Esophagus muscularis mucosa (tissue), 4 donors: ENCODE data around the gene ADAMTS7. TPM values are rescaled to one million over a fixed set of nuclear protein-coding genes. Genes with fewer than 3 reads are reported as not detected.
"Not testable (repeated sequence)": the region's sequence is repeated elsewhere in the genome, so short reads cannot be mapped to it uniquely, and the experiment has no call there.

Source experiments
- DNase-seq: peaks from one replicate; pipeline ENCODE4 v3.0.0-alpha.2; 2017; ENCODE audit errors: extremely low spot score
- H3K27ac ChIP-seq, 4 donors: fragments of 200-600 bp; sonication (generic); replicated peaks in 1 of 4; 1 replicate in 3 of 4; 2 replicates in 1 of 4; pipeline ENCODE4 v1.5.1; 2016 to 2019; ENCODE audit warnings: mild to moderate bottlenecking in 1 of 4
- H3K27me3 ChIP-seq, 4 donors: fragments of 200-600 bp; sonication (generic); one replicate each; pipeline versions ENCODE4 v1.5.1 to v1.6.0; 2016 to 2019
- H3K36me3 ChIP-seq, 4 donors: fragments of 200-600 bp; sonication (generic); one replicate each; pipeline ENCODE4 v1.5.1; 2016 to 2019
- H3K4me1 ChIP-seq, 4 donors: fragments of 200-600 bp; sonication (generic); one replicate each; pipeline ENCODE4 v1.5.1; 2016 to 2019
- H3K4me3 ChIP-seq, 4 donors: fragments of 200-600 bp; sonication (generic); 1 replicate in 2 of 4; 2 replicates in 2 of 4; pipeline ENCODE4 v1.5.1; 2016 to 2019; ENCODE audit warnings: mild to moderate bottlenecking in 4 of 4, moderate library complexity in 1 of 4
- H3K9me3 ChIP-seq, 4 donors: fragments of 200-600 bp; sonication (generic); 1 replicate in 3 of 4; 2 replicates in 1 of 4; pipeline ENCODE4 v1.5.1; 2016 to 2019
- EP300 ChIP-seq: sonication (generic); formaldehyde crosslinking; IDR thresholded peaks from one replicate; pipeline ENCODE4 v1.6.1; 2017; ENCODE audit warnings: antibody characterized with exemption
- POLR2A ChIP-seq: fragments of 450-650 bp; IDR thresholded peaks from one replicate; pipeline ENCODE4 v1.6.1; 2017; ENCODE audit warnings: antibody characterized with exemption, moderate library complexity, mild to moderate bottlenecking, low read depth
- POLR2AphosphoS5 ChIP-seq, 2 donors: sonication (generic); formaldehyde crosslinking; IDR thresholded peaks; one replicate each; pipeline ENCODE4 v1.6.1; 2017; ENCODE audit warnings: antibody characterized with exemption in 2 of 2
- WGBS: methylation state at CpG from one replicate; pipeline ENCODE4 v1.1.5; 2018; 5-methylcytosine and 5-hydroxymethylcytosine counted together
- intact Hi-C: fragments of 100-400 bp; cut with DNase I; formaldehyde crosslinking; loops from one replicate; pipeline ENCODE4 v1.15.1; 2023
- total RNA-seq, 4 donors: library from RNA; depleted of rRNA; stranded (reverse); fragments of >200 nt; gene quantifications; one replicate each; pipeline versions ENCODE4 v1.1.0 to v1.2.1, GENCODE V29; 2016
- TF ChIP-seq, protein P1 (sequence below), 3 experiments: fragments of 200-600 bp in 2 of 3; fragments of 450-650 bp in 1 of 3; sonication (generic) in 2 of 3; IDR thresholded peaks; one replicate each; pipeline ENCODE4 v1.5.1; 2017 to 2019; ENCODE audit warnings: antibody characterized with exemption in 3 of 3, mild to moderate bottlenecking in 2 of 3, moderate library complexity in 1 of 3

The ADAMTS7 gene
- total RNA-seq, 4 donors from 2014 or later, result 2.0 to 4.6 (median 2.3) TPM

DNA sequence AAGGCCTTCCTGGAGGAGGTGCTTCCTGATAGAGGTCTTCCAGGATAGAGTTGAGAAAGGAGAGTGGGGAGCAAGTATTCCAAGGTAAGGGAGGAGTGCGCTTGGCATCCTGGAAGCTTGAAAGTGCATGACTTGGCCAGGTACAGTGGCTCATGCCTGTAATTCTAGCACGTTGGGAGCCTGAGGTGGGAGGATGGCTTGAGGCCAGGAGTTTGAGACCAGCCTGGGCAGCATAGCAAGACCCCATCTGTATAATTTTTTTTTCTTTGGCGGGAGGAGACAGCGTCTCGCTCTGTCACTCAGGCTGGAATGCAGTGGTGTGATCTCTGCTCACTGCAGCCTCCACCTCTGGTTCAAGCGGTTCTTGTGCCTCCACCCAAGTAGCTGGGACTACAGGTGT lies 42.2 kb upstream of the ADAMTS7 start:
- H3K36me3 ChIP-seq, result no peaks in the 10 kb centered on the region
- no peak for TF ChIP-seq EP300
- TF ChIP-seq, protein P1, sequence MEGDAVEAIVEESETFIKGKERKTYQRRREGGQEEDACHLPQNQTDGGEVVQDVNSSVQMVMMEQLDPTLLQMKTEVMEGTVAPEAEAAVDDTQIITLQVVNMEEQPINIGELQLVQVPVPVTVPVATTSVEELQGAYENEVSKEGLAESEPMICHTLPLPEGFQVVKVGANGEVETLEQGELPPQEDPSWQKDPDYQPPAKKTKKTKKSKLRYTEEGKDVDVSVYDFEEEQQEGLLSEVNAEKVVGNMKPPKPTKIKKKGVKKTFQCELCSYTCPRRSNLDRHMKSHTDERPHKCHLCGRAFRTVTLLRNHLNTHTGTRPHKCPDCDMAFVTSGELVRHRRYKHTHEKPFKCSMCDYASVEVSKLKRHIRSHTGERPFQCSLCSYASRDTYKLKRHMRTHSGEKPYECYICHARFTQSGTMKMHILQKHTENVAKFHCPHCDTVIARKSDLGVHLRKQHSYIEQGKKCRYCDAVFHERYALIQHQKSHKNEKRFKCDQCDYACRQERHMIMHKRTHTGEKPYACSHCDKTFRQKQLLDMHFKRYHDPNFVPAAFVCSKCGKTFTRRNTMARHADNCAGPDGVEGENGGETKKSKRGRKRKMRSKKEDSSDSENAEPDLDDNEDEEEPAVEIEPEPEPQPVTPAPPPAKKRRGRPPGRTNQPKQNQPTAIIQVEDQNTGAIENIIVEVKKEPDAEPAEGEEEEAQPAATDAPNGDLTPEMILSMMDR (IDR thresholded peaks at IDR 0.05), result no peak
- TF ChIP-seq POLR2A, result no peak
- no peak for TF ChIP-seq POLR2AphosphoS5 (IDR thresholded peaks at IDR 0.05)
- H3K4me1 ChIP-seq, result no peaks in the 10 kb centered on the region
- H3K27me3 ChIP-seq, result no peaks in the 10 kb centered on the region
- no peak overlapping the region for H3K4me3 ChIP-seq
- 99% methylated on average over 6 of the region's 6 CpGs for WGBS
- H3K9me3 ChIP-seq, result no peaks in the 10 kb centered on the region
- DNase-seq, result no peak
- H3K27ac ChIP-seq, result no peak overlapping the region
- intact Hi-C loops, result no loop called here

DNA sequence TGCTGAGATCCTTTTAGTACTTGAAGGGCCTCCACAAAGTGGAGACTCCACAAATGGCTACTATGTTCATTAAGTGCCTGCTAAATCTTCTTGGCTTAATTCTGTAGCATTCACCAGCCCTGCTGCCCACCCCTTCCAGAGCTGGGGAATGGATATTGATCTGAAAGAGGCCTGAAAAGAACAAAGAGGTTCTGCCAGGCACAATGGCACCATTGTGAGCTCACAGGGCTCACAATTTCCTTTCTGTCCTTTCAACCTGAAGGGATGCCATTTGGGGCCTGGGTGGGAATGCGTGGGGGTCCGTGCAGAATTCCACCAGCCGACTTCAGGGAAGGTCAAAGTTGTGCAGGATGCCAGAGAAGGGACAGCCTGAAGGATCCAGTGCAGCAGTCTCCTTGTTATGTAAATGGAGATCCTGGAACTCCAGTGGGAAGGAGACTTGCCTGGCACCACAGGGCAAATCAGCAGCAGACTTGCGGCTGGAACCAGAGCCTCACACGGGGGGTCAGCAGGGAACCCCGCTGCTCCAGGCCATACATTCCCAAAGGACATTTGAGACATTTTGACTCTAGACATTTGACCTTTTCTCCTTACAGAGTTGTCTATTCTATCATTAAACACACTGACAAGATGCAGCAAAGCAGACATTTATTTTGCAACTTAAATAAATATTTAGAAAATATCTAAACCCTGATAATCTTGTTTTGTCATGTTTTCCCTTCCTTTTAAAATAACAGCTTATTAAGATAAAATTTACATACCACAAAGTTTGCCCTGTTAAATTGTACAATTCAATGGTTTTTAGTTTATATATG lies 39.9 kb upstream of the ADAMTS7 start:
- Histone ChIP-seq H3K36me3 (no peaks in the 10 kb centered on the region), H3K4me3 (no peak overlapping the region), H3K9me3 (no peaks in the 10 kb centered on the region), H3K4me1 (no peaks in the 10 kb centered on the region), H3K27me3 (no peaks in the 10 kb centered on the region), H3K27ac (no peak overlapping the region)
- 42% methylated on average over 6 of the region's 6 CpGs for WGBS
- intact Hi-C loops, result no loop called here
- no peak for TF ChIP-seq POLR2A
- TF ChIP-seq EP300, result no peak
- TF ChIP-seq, protein P1 (IDR thresholded peaks at IDR 0.05), result no peak
- no peak for TF ChIP-seq POLR2AphosphoS5 (IDR thresholded peaks at IDR 0.05)
- no peak for DNase-seq

DNA sequence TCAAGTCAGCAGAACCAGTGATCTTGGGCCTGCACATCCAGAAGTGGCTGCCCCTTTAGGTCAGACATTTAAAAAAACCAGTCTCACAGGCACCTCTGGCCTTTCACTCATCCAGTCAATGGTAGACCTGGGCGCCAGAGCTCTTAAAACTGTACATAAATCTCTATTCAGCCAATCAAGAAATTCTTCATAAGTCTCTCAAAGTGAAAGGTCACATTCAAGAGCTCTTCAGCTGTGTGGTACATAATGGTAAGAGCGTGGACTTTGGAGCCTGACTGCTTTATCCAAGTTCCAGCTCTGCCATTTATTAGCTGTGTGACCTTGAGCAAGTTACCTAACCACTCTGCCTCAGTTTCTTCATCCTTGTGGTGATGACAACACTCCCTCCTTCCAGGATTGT lies 39.1 kb upstream of the ADAMTS7 start:
- Histone ChIP-seq H3K36me3 (no peaks in the 10 kb centered on the region), H3K4me3 (no peak overlapping the region)
- 100% methylated on average over 1 of the region's 2 CpGs for WGBS

DNA sequence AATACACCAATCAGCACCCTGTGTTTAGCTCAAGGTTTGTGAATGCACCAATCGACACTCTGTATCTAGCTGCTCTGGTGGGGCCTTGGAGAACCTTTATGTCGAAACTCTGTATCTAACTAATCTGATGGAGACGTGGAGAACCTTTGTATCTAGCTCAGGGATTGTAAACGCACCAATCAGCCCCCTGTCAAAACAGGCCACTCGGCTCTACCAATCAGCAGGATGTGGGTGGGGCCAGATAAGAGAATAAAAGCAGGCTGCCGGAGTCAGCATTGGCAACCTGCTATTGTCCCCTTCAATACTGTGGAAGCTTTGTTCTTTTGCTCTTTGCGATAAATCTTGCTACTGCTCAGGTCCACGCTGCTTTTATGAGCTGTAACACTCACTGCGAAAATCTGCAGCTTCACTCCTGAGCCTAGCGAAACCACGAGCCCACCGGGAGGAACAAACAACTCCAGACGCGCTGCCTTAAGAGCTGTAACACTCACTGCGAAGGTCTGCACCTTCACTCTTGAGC lies 36.2 kb upstream of the ADAMTS7 start:
- H3K27me3 ChIP-seq, H3K4me3 ChIP-seq, H3K4me1 ChIP-seq, H3K36me3 ChIP-seq, DNase-seq, H3K9me3 ChIP-seq, intact Hi-C loops, H3K27ac ChIP-seq: not testable (repeated sequence)
- 94% methylated on average over 13 of the region's 15 CpGs for WGBS

More for the DNA sequence above, 39.1 kb upstream of the ADAMTS7 start:
- Histone ChIP-seq H3K4me1 (no peaks in the 10 kb centered on the region), H3K9me3 (no peaks in the 10 kb centered on the region), H3K27ac (no peak overlapping the region), H3K27me3 (no peaks in the 10 kb centered on the region)
- intact Hi-C loops, result no loop called here
- DNase-seq, result no peak
- no peak for TF ChIP-seq POLR2AphosphoS5 (IDR thresholded peaks at IDR 0.05)

DNA sequence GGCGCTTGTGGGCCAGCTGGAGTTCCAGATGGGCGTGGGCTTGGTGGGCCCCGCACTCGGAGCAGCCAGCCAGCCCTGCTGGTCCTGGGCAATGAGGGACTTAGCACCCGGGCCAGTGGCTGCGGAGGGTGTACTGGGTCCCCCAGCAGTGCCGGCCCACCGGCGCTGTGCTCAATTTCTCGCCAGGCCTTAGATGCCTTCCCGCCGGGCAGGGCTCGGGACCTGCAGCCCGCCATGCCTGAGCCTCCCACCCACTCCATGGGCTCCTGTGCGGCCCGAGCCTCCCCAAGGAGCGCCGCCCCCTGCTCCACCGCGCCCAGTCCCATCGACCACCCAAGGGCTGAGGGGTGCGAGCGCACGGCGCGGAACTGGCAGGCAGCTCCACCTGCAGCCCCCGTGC lies 35.6 kb upstream of the ADAMTS7 start:
- H3K4me1 ChIP-seq, H3K27ac ChIP-seq, H3K4me3 ChIP-seq, H3K27me3 ChIP-seq, intact Hi-C loops, DNase-seq, H3K36me3 ChIP-seq, H3K9me3 ChIP-seq: not testable (repeated sequence)
- 100% methylated on average over 11 of the region's 27 CpGs for WGBS

DNA sequence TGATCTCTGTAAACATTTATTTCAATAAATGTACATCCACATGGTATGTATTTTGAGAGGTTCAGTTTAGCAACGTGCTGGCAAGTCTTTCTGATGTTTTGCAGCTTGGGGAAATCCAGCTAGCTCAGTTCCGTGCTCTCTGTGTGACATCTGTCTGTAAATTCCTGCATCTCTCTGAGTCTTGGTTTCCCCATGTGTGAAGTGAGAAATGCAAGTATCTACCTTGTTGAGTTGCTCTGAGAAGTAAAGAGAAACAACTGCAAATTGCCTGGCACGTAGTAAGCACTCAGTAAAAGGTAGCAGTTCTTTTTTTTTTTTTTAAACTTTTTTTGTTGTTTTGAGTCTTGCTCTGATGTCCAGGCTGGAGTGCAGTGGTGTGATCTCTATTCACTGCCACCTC lies 31.3 kb upstream of the ADAMTS7 start:
- Histone ChIP-seq H3K9me3 (no peaks in the 10 kb centered on the region), H3K4me1 (peaks cover 0 to 12% (median 7%) of the 10 kb centered on the region in 4 donors), H3K4me3 (no peak overlapping the region), H3K27me3 (no peaks in the 10 kb centered on the region), H3K27ac (no peak overlapping the region), H3K36me3 (no peaks in the 10 kb centered on the region)
- WGBS, result 84% methylated on average over 3 of the region's 3 CpGs
- no peak for TF ChIP-seq EP300
- no peak for TF ChIP-seq POLR2AphosphoS5 (IDR thresholded peaks at IDR 0.05)
- TF ChIP-seq, protein P1 (IDR thresholded peaks at IDR 0.05), result no peak
- no peak for TF ChIP-seq POLR2A
- no peak for DNase-seq
- intact Hi-C loops, result no loop called here
